Measurements from ENCODE around the gene ADAM19.

DNA sequence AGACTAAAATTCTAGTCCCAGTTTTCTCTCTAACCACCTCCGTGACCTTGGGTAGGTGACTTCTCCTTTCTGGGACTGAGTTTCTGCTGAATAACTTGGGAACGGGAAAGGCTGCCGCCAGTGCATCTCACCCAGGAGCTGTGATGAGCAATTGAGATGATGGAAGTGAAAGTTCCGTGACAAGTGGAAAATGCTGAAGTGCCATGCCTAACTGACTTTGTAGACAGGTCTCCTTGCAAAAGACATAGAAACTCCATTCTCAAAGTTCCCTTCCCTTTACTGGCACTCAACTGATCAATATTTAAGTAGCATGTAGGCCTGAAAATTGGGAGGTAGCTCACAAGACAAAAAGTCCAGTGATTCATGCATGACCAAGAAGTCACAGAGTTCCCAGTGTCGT lies 6.3 kb upstream of the ADAM19 start:
- TF ChIP-seq, protein P1, sequence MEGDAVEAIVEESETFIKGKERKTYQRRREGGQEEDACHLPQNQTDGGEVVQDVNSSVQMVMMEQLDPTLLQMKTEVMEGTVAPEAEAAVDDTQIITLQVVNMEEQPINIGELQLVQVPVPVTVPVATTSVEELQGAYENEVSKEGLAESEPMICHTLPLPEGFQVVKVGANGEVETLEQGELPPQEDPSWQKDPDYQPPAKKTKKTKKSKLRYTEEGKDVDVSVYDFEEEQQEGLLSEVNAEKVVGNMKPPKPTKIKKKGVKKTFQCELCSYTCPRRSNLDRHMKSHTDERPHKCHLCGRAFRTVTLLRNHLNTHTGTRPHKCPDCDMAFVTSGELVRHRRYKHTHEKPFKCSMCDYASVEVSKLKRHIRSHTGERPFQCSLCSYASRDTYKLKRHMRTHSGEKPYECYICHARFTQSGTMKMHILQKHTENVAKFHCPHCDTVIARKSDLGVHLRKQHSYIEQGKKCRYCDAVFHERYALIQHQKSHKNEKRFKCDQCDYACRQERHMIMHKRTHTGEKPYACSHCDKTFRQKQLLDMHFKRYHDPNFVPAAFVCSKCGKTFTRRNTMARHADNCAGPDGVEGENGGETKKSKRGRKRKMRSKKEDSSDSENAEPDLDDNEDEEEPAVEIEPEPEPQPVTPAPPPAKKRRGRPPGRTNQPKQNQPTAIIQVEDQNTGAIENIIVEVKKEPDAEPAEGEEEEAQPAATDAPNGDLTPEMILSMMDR (IDR thresholded peaks at IDR 0.05; ENCODE audit: poor library complexity), result no peak
- TF ChIP-seq EZH2 (IDR thresholded peaks at IDR 0.05; ENCODE audit: borderline replicate concordance), result no peak
